Measurements from ENCODE around the gene RHBDL3. TPM values are rescaled to one million over a fixed set of nuclear protein-coding genes. Genes with fewer than 3 reads are reported as not detected.

The RHBDL3 gene
- total and polyA plus RNA-seq, 2 donors (not counting 3 experiments of a cell fraction or from before 2014, with no cell fraction given), result 0.11 to 0.20 TPM

- H3K27ac ChIP-seq (ENCODE audit: insufficient read depth, low read depth, low read length), result peak within 1 kb of the TSS; percentile 39
- TF ChIP-seq POLR2A (IDR thresholded peaks at IDR 0.05; ENCODE audit: low read depth, low read length) (peak; percentile 80), JUN (IDR thresholded peaks at IDR 0.05; ENCODE audit: borderline replicate concordance, insufficient read depth, insufficient read length, low read depth) (no peak), GATA2 (IDR thresholded peaks at IDR 0.05; ENCODE audit: insufficient read depth, insufficient read length, low read depth, low read length) (no peak), CTCF (IDR thresholded peaks at IDR 0.05; ENCODE audit: extremely low read depth in 1 of 2, insufficient read depth in 1 of 2, low read depth in 1 of 2, low read length in 2 of 2) (no peak), POLR2AphosphoS5 (IDR thresholded peaks at IDR 0.05; ENCODE audit: insufficient read depth, low read depth, low read length) (peak; percentile 71)
- FAIRE-seq, result no peak
Observed at GRCh38 chr17:32341857-32342602, 76.4 kb downstream of the RHBDL3 start, which contains the start of gene C17orf75. Gene C17orf75, minus strand, starts transcription at chr17:32342173. Its CDS starts 34 bp downstream, at chr17:32342139.

More at GRCh38 chr17:32341857-32342602, 76.4 kb downstream of the RHBDL3 start, which contains the start of gene C17orf75:
- no peaks in the 10 kb centered on the region for H3K9me1 ChIP-seq (replicated peaks; ENCODE audit: control insufficient read depth, extremely low read depth, insufficient read depth, low read length)
- ChIA-PET POLR2A (no interaction called here), CTCF (interaction anchor here (1.2 to 2.0 kb wide), 4 partner anchors 10 to 102 kb away, joined by 3 to 6 read pairs (median 5); partner anchors contain the start of gene PSMD11)
- H3K79me2 ChIP-seq (ENCODE audit: control insufficient read depth, insufficient read depth, low read length), result no peaks in the 10 kb centered on the region
- H3K4me1 ChIP-seq (ENCODE audit: control insufficient read depth, extremely low read depth, insufficient read depth, low read length), result peaks cover 11% of the 10 kb centered on the region
- H3K27me3 ChIP-seq (ENCODE audit: control insufficient read depth in 2 of 2, insufficient read depth in 2 of 2, low read length in 2 of 2), result no peaks in the 10 kb centered on the region
- peak within 1 kb of the TSS; percentile 34 to 71 (median 58) for H3K4me3 ChIP-seq (replicated peaks in 1 of 3; ENCODE audit: insufficient read depth in 1 of 3, low read depth in 1 of 3, low read length in 3 of 3)
- peaks cover 3% of the 10 kb centered on the region in 2 experiments for H3K36me3 ChIP-seq (ENCODE audit: control insufficient read depth in 2 of 2, extremely low read depth in 1 of 2, insufficient read depth in 2 of 2, low read length in 2 of 2)
- DNase-seq (ENCODE audit: low read depth, low spot score), result peak; percentile 73
- H3K9ac ChIP-seq (replicated peaks; ENCODE audit: extremely low read depth, insufficient read depth, low read length), result peak within 1 kb of the TSS; percentile 84
- TSS peak; percentile 33 for BruUV-seq (replicated peaks)
- H4K20me1 ChIP-seq (replicated peaks; ENCODE audit: control insufficient read depth, extremely low read depth, insufficient read depth, low read length), result no peaks in the 10 kb centered on the region
- peak within 1 kb of the TSS; percentile 89 for H3K4me2 ChIP-seq (ENCODE audit: insufficient read depth, low read length)
- H2AFZ ChIP-seq (ENCODE audit: low read depth, low read length), result peak within 1 kb of the TSS; percentile 88
- dilution Hi-C loops (cut with MboI; ENCODE audit: extremely low pct_ligation_motif_present, low sequenced_read_pairs), result no loop called here
- intact Hi-C loops (cut with micrococcal nuclease), result no loop called here
- no peaks in the 10 kb centered on the region for H3K9me3 ChIP-seq (replicated peaks; ENCODE audit: control insufficient read depth, insufficient read depth, low read length)

Data from endothelial cell of umbilical vein (primary cell).